K562 (cell line): ENCODE data around the gene YES1. TPM values are rescaled to one million over a fixed set of nuclear protein-coding genes. Genes with fewer than 3 reads are reported as not detected.

Experiments
- CTBP1 ChIP-seq: fragments of 450-650 bp; IDR thresholded peaks from 2 replicates; pipeline ENCODE4 v1.6.1; 2016; ENCODE audit warnings: borderline replicate concordance
- EP400 ChIP-seq: fragments of 450-650 bp; IDR thresholded peaks from 2 replicates; pipeline ENCODE4 v1.6.1; 2017; ENCODE audit warnings: antibody characterized with exemption, mild to moderate bottlenecking, moderate library complexity
- GABPA ChIP-seq: fragments of 200-800 bp; sonication (Bioruptor generic); conservative IDR thresholded peaks from 2 replicates; pipeline ENCODE4 v1.6.1; 2016; ENCODE audit warnings: low read depth, missing genetic modification characterization, missing compliant biosample characterization
- JUND ChIP-seq, 2 experiments: IDR thresholded peaks; 2 replicates in 1 of 2; 3 replicates in 1 of 2; pipeline ENCODE4 v1.6.1; 2011; ENCODE audit warnings: borderline replicate concordance in 2 of 2, low read depth in 2 of 2, low read length in 2 of 2, improper control_type of control experiment in 1 of 2, missing biosample characterization in 1 of 2, missing genetic modification characterization in 1 of 2, missing genetic modification reagents in 1 of 2
- KHSRP ChIP-seq: fragments of 450-650 bp; IDR thresholded peaks from 2 replicates; pipeline ENCODE4 v1.6.1; 2017
- MBD1 ChIP-seq: fragments of 250-450 bp; sonication (Bioruptor Pico); IDR thresholded peaks from 2 replicates; pipeline ENCODE4 v1.8.0; 2022; ENCODE audit warnings: inconsistent platforms
- MTA3 ChIP-seq: fragments of 450-650 bp; formaldehyde crosslinking; IDR thresholded peaks from 2 replicates; pipeline ENCODE4 v1.6.1; 2017; ENCODE audit warnings: mild to moderate bottlenecking, borderline replicate concordance
- POLR2A ChIP-seq: fragments of 450-650 bp; conservative IDR thresholded peaks from 2 replicates; pipeline ENCODE4 v1.6.1; 2016
- RBFOX2 ChIP-seq: fragments of 200-400 bp; formaldehyde crosslinking; IDR thresholded peaks from 2 replicates; pipeline ENCODE4 v1.6.1; 2017; ENCODE audit warnings: low read depth, mild to moderate bottlenecking, low read length, moderate library complexity
- SMAD4 ChIP-seq: fragments of 250-450 bp; sonication (Bioruptor Pico); conservative IDR thresholded peaks from 2 replicates; pipeline ENCODE4 v1.8.0; 2021; ENCODE audit warnings: inconsistent platforms, mild to moderate bottlenecking, moderate library complexity
- SMC3 ChIP-seq: conservative IDR thresholded peaks from 2 replicates; pipeline ENCODE4 v1.6.1; 2011; ENCODE audit warnings: low read depth, low read length, improper control_type of control experiment; ENCODE audit not compliant: insufficient read depth
- SP2 ChIP-seq: IDR thresholded peaks from 2 replicates; pipeline ENCODE4 v1.6.1; 2011; ENCODE audit warnings: mild to moderate bottlenecking, low read depth, low read length, moderate library complexity; ENCODE audit not compliant: poor library complexity, severe bottlenecking; ENCODE audit errors: extremely low read depth
- TAF9B ChIP-seq: fragments of 450-650 bp; IDR thresholded peaks from 2 replicates; pipeline ENCODE4 v1.6.1; 2018; ENCODE audit warnings: mild to moderate bottlenecking; ENCODE audit not compliant: partially characterized antibody
- TRIM24 ChIP-seq, 2 experiments: fragments of 450-650 bp; IDR thresholded peaks; 2 replicates each; pipeline ENCODE4 v1.6.1; 2016
- ZEB2 ChIP-seq: fragments of 450-650 bp; IDR thresholded peaks from 2 replicates; pipeline ENCODE4 v1.6.1; 2016
- ZKSCAN8 ChIP-seq: fragments of 200-800 bp; sonication (Bioruptor generic); IDR thresholded peaks from 2 replicates; pipeline ENCODE4 v1.6.1; 2016; ENCODE audit warnings: missing genetic modification characterization, missing compliant biosample characterization
- ZNF347 ChIP-seq: fragments of 450-650 bp; formaldehyde crosslinking; IDR thresholded peaks from 2 replicates; pipeline ENCODE4 v1.4.0; 2020; ENCODE audit warnings: low read depth, mild to moderate bottlenecking, moderate library complexity
- ZNF639 ChIP-seq, 2 experiments: fragments of 200-800 bp in 1 of 2; sonication (Bioruptor generic) in 1 of 2; sonication (generic) in 1 of 2; formaldehyde crosslinking in 1 of 2; IDR thresholded peaks in 1 of 2; conservative IDR thresholded peaks in 1 of 2; 2 replicates each; pipeline versions ENCODE4 v1.5.0 to v1.6.1; 2016 to 2020; ENCODE audit warnings: missing compliant biosample characterization in 1 of 2, missing genetic modification characterization in 1 of 2, missing genetic modification reagents in 1 of 2
- ZZZ3 ChIP-seq: fragments of 450-650 bp; IDR thresholded peaks from 2 replicates; pipeline ENCODE4 v1.6.1; 2016; ENCODE audit warnings: antibody characterized with exemption, mild to moderate bottlenecking, moderate library complexity
- polyA plus RNA-seq, 8 experiments: library from polyadenylated mRNA; depleted of rRNA in 4 of 8; stranded (reverse) in 5 of 8; unstranded in 3 of 8; fragments of >200 nt; fragmentation: Nextera tagmentation in 2 of 8; fragmentation: Illumina TruSeq in 1 of 8; extraction: Ambion mirVana in 2 of 8; extraction: Trizol in 1 of 8; gene quantifications; 2 replicates each; pipeline versions ENCODE4 v1.2.1 to v1.2.3, GENCODE V29; 2011 to 2014; ENCODE audit warnings: inconsistent platforms in 1 of 8, missing spikeins in 1 of 8
- total RNA-seq, 7 experiments: library from RNA; depleted of rRNA in 6 of 7; stranded (reverse); fragments of >200 nt in 6 of 7; fragmentation: Illumina TruSeq in 2 of 7; extraction: Trizol in 2 of 7; gene quantifications; 2 replicates each; pipeline versions ENCODE4 v1.2.1 to v1.2.3, GENCODE V29; 2011 to 2021; ENCODE audit warnings: low replicate concordance in 1 of 7
- TF ChIP-seq, protein P1 (sequence below): fragments of 450-650 bp; IDR thresholded peaks from 2 replicates; pipeline ENCODE4 v1.6.1; 2017; ENCODE audit warnings: antibody characterized with exemption
- TF ChIP-seq, protein P2 (sequence below): fragments of 250-450 bp; sonication (Bioruptor Pico); IDR thresholded peaks from 2 replicates; pipeline ENCODE4 v1.5.0; 2022; ENCODE audit warnings: mild to moderate bottlenecking

The YES1 gene
- total and polyA plus RNA-seq, 9 of the 15 experiments (the other 6 are each of a cell fraction or from before 2014, with no cell fraction given), result 37.2 to 115 (median 77.7) TPM

DNA sequence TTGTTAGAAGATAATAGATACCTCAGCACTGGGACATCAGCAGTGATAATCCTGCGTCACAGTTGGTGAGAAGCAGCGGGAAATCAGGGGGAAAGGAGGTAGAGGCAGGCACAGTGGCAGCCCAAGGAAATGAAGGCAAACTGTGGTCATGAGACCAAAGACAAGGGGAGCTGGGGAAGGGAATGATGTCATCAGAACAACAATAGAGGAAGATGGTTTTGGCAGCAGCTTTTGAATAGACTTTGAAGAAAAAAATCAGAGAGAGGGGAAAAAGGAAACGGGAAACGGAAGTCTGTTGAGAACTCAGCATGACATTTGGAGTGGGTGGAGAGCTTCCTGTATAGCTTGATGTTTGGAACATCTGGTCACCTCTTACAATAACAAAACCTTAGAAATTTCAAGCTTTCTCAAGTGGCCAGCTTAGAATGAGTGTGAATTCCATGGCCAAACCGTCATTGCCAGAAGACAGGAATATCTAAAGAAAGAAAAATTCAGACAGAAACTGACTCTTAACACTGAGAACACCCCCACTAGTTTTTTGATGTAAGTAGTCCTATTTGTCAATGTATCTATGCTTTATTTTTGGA lies 18.4 kb upstream of the YES1 start (continued):
- peak; percentile 18 to 58; a peak in 3 of 4 replicates for TF ChIP-seq TRIM24 (IDR thresholded peaks at IDR 0.05)
- no peak for TF ChIP-seq SMC3
- peak; percentile 53; the same call in 1 of the 2 replicates for TF ChIP-seq MTA3
- no peak for TF ChIP-seq ZEB2
- TF ChIP-seq TAF9B, result peak; percentile 74
- no peak for TF ChIP-seq ZZZ3
- TF ChIP-seq MBD1 (CRISPR knock-in tag), result 0 out of 2 replicates have a peak, but pooled peaks have one; percentile 25
- TF ChIP-seq, protein P1, sequence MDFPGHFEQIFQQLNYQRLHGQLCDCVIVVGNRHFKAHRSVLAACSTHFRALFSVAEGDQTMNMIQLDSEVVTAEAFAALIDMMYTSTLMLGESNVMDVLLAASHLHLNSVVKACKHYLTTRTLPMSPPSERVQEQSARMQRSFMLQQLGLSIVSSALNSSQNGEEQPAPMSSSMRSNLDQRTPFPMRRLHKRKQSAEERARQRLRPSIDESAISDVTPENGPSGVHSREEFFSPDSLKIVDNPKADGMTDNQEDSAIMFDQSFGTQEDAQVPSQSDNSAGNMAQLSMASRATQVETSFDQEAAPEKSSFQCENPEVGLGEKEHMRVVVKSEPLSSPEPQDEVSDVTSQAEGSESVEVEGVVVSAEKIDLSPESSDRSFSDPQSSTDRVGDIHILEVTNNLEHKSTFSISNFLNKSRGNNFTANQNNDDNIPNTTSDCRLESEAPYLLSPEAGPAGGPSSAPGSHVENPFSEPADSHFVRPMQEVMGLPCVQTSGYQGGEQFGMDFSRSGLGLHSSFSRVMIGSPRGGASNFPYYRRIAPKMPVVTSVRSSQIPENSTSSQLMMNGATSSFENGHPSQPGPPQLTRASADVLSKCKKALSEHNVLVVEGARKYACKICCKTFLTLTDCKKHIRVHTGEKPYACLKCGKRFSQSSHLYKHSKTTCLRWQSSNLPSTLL, result 0 out of 2 replicates have a peak, but pooled peaks have one; percentile 46
- TF ChIP-seq ZNF347 (CRISPR knock-in tag), result no peak
- peak; percentile 75 for TF ChIP-seq GABPA (tag)
- TF ChIP-seq, protein P2, sequence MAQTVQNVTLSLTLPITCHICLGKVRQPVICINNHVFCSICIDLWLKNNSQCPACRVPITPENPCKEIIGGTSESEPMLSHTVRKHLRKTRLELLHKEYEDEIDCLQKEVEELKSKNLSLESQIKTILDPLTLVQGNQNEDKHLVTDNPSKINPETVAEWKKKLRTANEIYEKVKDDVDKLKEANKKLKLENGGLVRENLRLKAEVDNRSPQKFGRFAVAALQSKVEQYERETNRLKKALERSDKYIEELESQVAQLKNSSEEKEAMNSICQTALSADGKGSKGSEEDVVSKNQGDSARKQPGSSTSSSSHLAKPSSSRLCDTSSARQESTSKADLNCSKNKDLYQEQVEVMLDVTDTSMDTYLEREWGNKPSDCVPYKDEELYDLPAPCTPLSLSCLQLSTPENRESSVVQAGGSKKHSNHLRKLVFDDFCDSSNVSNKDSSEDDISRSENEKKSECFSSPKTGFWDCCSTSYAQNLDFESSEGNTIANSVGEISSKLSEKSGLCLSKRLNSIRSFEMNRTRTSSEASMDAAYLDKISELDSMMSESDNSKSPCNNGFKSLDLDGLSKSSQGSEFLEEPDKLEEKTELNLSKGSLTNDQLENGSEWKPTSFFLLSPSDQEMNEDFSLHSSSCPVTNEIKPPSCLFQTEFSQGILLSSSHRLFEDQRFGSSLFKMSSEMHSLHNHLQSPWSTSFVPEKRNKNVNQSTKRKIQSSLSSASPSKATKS (CRISPR knock-in tag), result no peak
- TF ChIP-seq JUND (IDR thresholded peaks at IDR 0.05; ENCODE audit: borderline replicate concordance, low read depth, low read length), result peak; percentile 91
- peak; percentile 89 for TF ChIP-seq JUND (tag; IDR thresholded peaks at IDR 0.05; ENCODE audit: borderline replicate concordance, low read depth, low read length)
- TF ChIP-seq KHSRP, result peak; percentile 46; the same call in 1 of the 2 replicates
- peak; percentile 33; the same call in 1 of the 2 replicates for TF ChIP-seq SMAD4
- no peak for TF ChIP-seq ZKSCAN8 (CRISPR knock-in tag)
- TF ChIP-seq CTBP1, result peak; percentile 65; the same call in 1 of the 2 replicates
- peak; percentile 35 for TF ChIP-seq RBFOX2
- TF ChIP-seq EP400, result peak; percentile 63
- TF ChIP-seq SP2, result no peak
- TF ChIP-seq ZNF639 (CRISPR knock-in tag; conservative IDR thresholded peaks at IDR 0.05 in 1 of 2, IDR thresholded peaks at IDR 0.05 in 1 of 2), result peak in 1 of 2 experiments; percentile 68; a peak in 2 of 4 replicates
- peak; percentile 51; the same call in 1 of the 2 replicates for TF ChIP-seq POLR2A
